Transverse colon (tissue), 4 donors: ENCODE data around the gene C10orf143.
"Not testable (repeated sequence)": the region's sequence is repeated elsewhere in the genome, so short reads cannot be mapped to it uniquely, and the experiment has no call there.

Experiments
- EP300 ChIP-seq: sonication (generic); formaldehyde crosslinking; IDR thresholded peaks from one replicate; pipeline ENCODE4 v1.6.1; 2017; ENCODE audit warnings: antibody characterized with exemption, low read depth
- POLR2AphosphoS5 ChIP-seq, 3 donors: sonication (generic); formaldehyde crosslinking; IDR thresholded peaks; one replicate each; pipeline ENCODE4 v1.6.1; 2016; ENCODE audit warnings: antibody characterized with exemption in 3 of 3
- TF ChIP-seq, protein P1 (sequence below), 5 experiments: fragments of 200-600 bp in 3 of 5; fragments of 450-650 bp in 2 of 5; sonication (generic) in 3 of 5; IDR thresholded peaks; 1 replicate in 2 of 5; 2 replicates in 3 of 5; pipeline ENCODE4 v1.5.1; 2016 to 2017; ENCODE audit warnings: antibody characterized with exemption in 5 of 5, inconsistent platforms in 3 of 5, mild to moderate bottlenecking in 2 of 5, moderate library complexity in 1 of 5

DNA sequence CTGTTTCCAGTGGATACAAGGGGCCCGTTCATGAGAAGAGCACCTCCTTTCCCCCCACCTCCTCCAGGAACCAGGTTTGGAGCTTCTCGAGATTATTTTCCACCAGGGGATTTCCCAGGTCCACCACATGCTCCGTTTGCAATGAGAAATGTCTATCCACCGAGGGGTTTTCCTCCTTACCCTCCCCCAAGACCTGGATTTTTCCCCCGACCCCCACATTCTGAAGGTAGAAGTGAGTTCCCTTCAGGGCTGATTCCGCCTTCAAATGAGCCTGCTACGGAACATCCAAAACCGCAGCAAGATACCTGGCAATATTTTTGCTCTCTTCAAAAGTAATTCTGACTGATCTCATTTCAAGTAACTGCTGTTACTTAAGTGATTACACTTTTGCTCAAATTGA is 2.5 kb downstream of the C10orf143 start:
- TF ChIP-seq, protein P1, sequence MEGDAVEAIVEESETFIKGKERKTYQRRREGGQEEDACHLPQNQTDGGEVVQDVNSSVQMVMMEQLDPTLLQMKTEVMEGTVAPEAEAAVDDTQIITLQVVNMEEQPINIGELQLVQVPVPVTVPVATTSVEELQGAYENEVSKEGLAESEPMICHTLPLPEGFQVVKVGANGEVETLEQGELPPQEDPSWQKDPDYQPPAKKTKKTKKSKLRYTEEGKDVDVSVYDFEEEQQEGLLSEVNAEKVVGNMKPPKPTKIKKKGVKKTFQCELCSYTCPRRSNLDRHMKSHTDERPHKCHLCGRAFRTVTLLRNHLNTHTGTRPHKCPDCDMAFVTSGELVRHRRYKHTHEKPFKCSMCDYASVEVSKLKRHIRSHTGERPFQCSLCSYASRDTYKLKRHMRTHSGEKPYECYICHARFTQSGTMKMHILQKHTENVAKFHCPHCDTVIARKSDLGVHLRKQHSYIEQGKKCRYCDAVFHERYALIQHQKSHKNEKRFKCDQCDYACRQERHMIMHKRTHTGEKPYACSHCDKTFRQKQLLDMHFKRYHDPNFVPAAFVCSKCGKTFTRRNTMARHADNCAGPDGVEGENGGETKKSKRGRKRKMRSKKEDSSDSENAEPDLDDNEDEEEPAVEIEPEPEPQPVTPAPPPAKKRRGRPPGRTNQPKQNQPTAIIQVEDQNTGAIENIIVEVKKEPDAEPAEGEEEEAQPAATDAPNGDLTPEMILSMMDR (IDR thresholded peaks at IDR 0.05) = not testable (repeated sequence)
- TF ChIP-seq POLR2AphosphoS5 (IDR thresholded peaks at IDR 0.05); EP300: not testable (repeated sequence)
